CD8-positive, alpha-beta memory T cell (primary cell): ENCODE measurements around the gene NKX6-2. TPM values are rescaled to one million over a fixed set of nuclear protein-coding genes. Genes with fewer than 3 reads are reported as not detected.

Experiments used
- CTCF ChIA-PET: fragments of 350-600 bp; sonication (Branson Sonifier 250); formaldehyde crosslinking; loops from one replicate; lab custom pipeline; 2021; ENCODE audit warnings: antibody characterized with exemption; lab: Charles Lee
- POLR2A ChIA-PET: fragments of 350-600 bp; sonication (Branson Sonifier 250); formaldehyde crosslinking; loops from one replicate; lab custom pipeline; 2021; ENCODE audit warnings: antibody characterized with exemption; lab: Charles Lee
- DNase-seq, 5 donors: peaks; one replicate each; pipeline versions ENCODE4 v3.0.0 to v3.0.0-alpha.2; 2020 to 2022; ENCODE audit warnings: mixed read lengths in 1 of 5
- H3K27ac ChIP-seq: one replicate; pipeline ENCODE4 v1.7.0; 2013; ENCODE audit warnings: low read depth, mild to moderate bottlenecking, low read length, moderate library complexity
- H3K27me3 ChIP-seq: 2 replicates; pipeline ENCODE4 v1.7.0; 2013; ENCODE audit warnings: low read length, mild to moderate bottlenecking; ENCODE audit not compliant: insufficient read depth, poor library complexity, severe bottlenecking
- H3K36me3 ChIP-seq: 2 replicates; pipeline ENCODE4 v1.7.0; 2013; ENCODE audit warnings: mild to moderate bottlenecking, low read length, moderate library complexity; ENCODE audit not compliant: insufficient read depth
- H3K4me1 ChIP-seq: 2 replicates; pipeline ENCODE4 v1.7.0; 2013; ENCODE audit warnings: mild to moderate bottlenecking, low read length, moderate library complexity; ENCODE audit not compliant: insufficient read depth
- H3K4me3 ChIP-seq: 2 replicates; pipeline ENCODE4 v1.7.0; 2013; ENCODE audit warnings: mild to moderate bottlenecking, low read length
- H3K9me3 ChIP-seq: 2 replicates; pipeline ENCODE4 v1.7.0; 2013; ENCODE audit warnings: mild to moderate bottlenecking, low read length
- H3K27ac Mint-ChIP-seq, 8 donors: one replicate each; pipeline ENCODE4 v1.8.0; 2020 to 2021; ENCODE audit warnings: mixed read lengths in 8 of 8, mild to moderate bottlenecking in 6 of 8, inconsistent platforms in 3 of 8, moderate library complexity in 3 of 8
- H3K27me3 Mint-ChIP-seq, 2 donors: one replicate each; pipeline ENCODE4 v1.8.0; 2020 to 2021; ENCODE audit warnings: mixed read lengths in 2 of 2, mild to moderate bottlenecking in 1 of 2, moderate library complexity in 1 of 2
- H3K36me3 Mint-ChIP-seq, 3 donors: one replicate each; pipeline ENCODE4 v1.8.0; 2020 to 2021; ENCODE audit warnings: mixed read lengths in 3 of 3, inconsistent platforms in 1 of 3, mild to moderate bottlenecking in 1 of 3
- H3K4me1 Mint-ChIP-seq, 3 donors: one replicate each; pipeline ENCODE4 v1.8.0; 2020 to 2021; ENCODE audit warnings: mixed read lengths in 3 of 3, inconsistent platforms in 1 of 3, mild to moderate bottlenecking in 1 of 3
- H3K4me3 Mint-ChIP-seq, 7 donors: one replicate each; pipeline ENCODE4 v1.8.0; 2020 to 2021; ENCODE audit warnings: mixed read lengths in 7 of 7, mild to moderate bottlenecking in 6 of 7, moderate library complexity in 4 of 7, inconsistent platforms in 2 of 7
- H3K9me3 Mint-ChIP-seq, 5 donors: one replicate each; pipeline ENCODE4 v1.8.0; 2020 to 2022; ENCODE audit warnings: mixed read lengths in 5 of 5, mild to moderate bottlenecking in 3 of 5, moderate library complexity in 2 of 5, inconsistent platforms in 1 of 5
- polyA plus RNA-seq: library from polyadenylated mRNA; unstranded; fragments of 300-500 nt; fragmentation: Illumina TruSeq; gene quantifications from one replicate; pipeline ENCODE4 v1.2.3, GENCODE V29; 2021
- total RNA-seq, 2 experiments: library from RNA; stranded (reverse); gene quantifications; one replicate each; pipeline ENCODE4 v1.2.3, GENCODE V29; 2021

NKX6-2 gene
- total and polyA plus RNA-seq, 3 experiments from 2014 or later: not detected

GRCh38 chr10:132733926-132734325 is 52.0 kb downstream of the NKX6-2 start:
- H3K4me1 ChIP-seq: no peaks in the 10 kb centered on the region
- peaks cover 1 to 10% (median 4%) of the 10 kb centered on the region in 3 donors for H3K36me3 Mint-ChIP-seq
- peak overlapping the region in 1 of 8 donors; percentile 24 for H3K27ac Mint-ChIP-seq
- H3K27me3 ChIP-seq: no peaks in the 10 kb centered on the region
- CTCF ChIA-PET: no interaction called here
- no peaks in the 10 kb centered on the region for H3K9me3 ChIP-seq
- POLR2A ChIA-PET: no interaction called here
- H3K27me3 Mint-ChIP-seq: no peaks in the 10 kb centered on the region
- H3K4me1 Mint-ChIP-seq: no peaks in the 10 kb centered on the region
- H3K27ac ChIP-seq: no peak overlapping the region
- H3K36me3 ChIP-seq: no peaks in the 10 kb centered on the region
- H3K9me3 Mint-ChIP-seq: peaks cover 0 to 3% (median 0%) of the 10 kb centered on the region in 5 donors
- no peak overlapping the region for H3K4me3 Mint-ChIP-seq
- DNase-seq: no peak
- no peak overlapping the region for H3K4me3 ChIP-seq

Other genes with a start within 250 kb of the NKX6-2 start
- gene INPP5A, start 248.4 kb downstream of the NKX6-2 start, total RNA-seq: 1 to 10 TPM; 4.8 to 6.1 TPM
- gene INPP5A, start 248.4 kb downstream of the NKX6-2 start, polyA plus RNA-seq: 1.1 TPM
- under 1 TPM in 1 of 2 experiments, not detected in 1; 0.09 TPM for gene CFAP46, start 156.4 kb upstream of the NKX6-2 start, total RNA-seq
- gene CFAP46, start 156.4 kb upstream of the NKX6-2 start, polyA plus RNA-seq: not detected